Endothelial cell of umbilical vein (primary cell): ENCODE results near the gene GSDMA. TPM values are rescaled to one million over a fixed set of nuclear protein-coding genes. Genes with fewer than 3 reads are reported as not detected.

ENCODE experiments used
- BruUV-seq: library from RNA; stranded (reverse); fragments of 400-500 nt; replicated peaks from 2 replicates; lab custom pipeline; 2021; lab: Mats Ljungman, UMichigan
- CTCF ChIA-PET: fragments of 300-600, 350-600 bp; sonication (Branson Sonifier 250); formaldehyde crosslinking; loops from one replicate; lab custom pipeline; 2021; ENCODE audit warnings: antibody characterized with exemption, inconsistent platforms; lab: Charles Lee
- POLR2A ChIA-PET: fragments of 300-600, 350-600 bp; sonication (Branson Sonifier 250); formaldehyde crosslinking; loops from one replicate; lab custom pipeline; 2021; ENCODE audit warnings: antibody characterized with exemption, inconsistent platforms; lab: Charles Lee
- DNase-seq: peaks from one replicate; pipeline ENCODE4 v3.0.0-alpha.2; 2011; ENCODE audit warnings: low read depth, low spot score
- FAIRE-seq: peaks from 2 replicates; lab custom pipeline; 2011; peaks lifted over from hg19 to GRCh38; lab: Jason Lieb, UNC
- H2AFZ ChIP-seq: 2 replicates; pipeline ENCODE4 v1.6.0; 2012; ENCODE audit warnings: low read depth, low read length, control low read depth, inconsistent platforms
- H3K27ac ChIP-seq: 2 replicates; pipeline ENCODE4 v1.5.1; 2011; ENCODE audit warnings: low read depth, mild to moderate bottlenecking, control low read depth, low read length, moderate library complexity; ENCODE audit not compliant: insufficient read depth
- H3K27me3 ChIP-seq, 2 experiments: 2 replicates each; pipeline versions ENCODE4 v1.6.0 to v1.6.1; 2011; ENCODE audit warnings: low read length in 2 of 2, mixed read lengths in 1 of 2; ENCODE audit not compliant: control insufficient read depth in 2 of 2, insufficient read depth in 2 of 2
- H3K36me3 ChIP-seq, 2 experiments: 2 replicates in 1 of 2; 3 replicates in 1 of 2; pipeline ENCODE4 v1.5.1; 2011; ENCODE audit warnings: low read length in 2 of 2, mild to moderate bottlenecking in 1 of 2, moderate library complexity in 1 of 2; ENCODE audit not compliant: control insufficient read depth in 2 of 2, insufficient read depth in 2 of 2; ENCODE audit errors: extremely low read depth in 1 of 2
- H3K4me1 ChIP-seq: 3 replicates; pipeline ENCODE4 v1.5.1; 2011; ENCODE audit warnings: mild to moderate bottlenecking, low read length; ENCODE audit not compliant: control insufficient read depth, insufficient read depth; ENCODE audit errors: extremely low read depth
- H3K4me2 ChIP-seq: 2 replicates; pipeline ENCODE4 v1.6.1; 2011; ENCODE audit warnings: low read length, control low read depth, mixed read lengths; ENCODE audit not compliant: insufficient read depth
- H3K4me3 ChIP-seq, 3 experiments: fragments of 200-600 bp in 1 of 3; sonication (generic), shearing (Covaris generic) in 1 of 3; replicated peaks in 1 of 3; 2 replicates each; pipeline ENCODE4 v1.5.1; 2011 to 2016; ENCODE audit warnings: control low read depth in 3 of 3, low read length in 3 of 3, mild to moderate bottlenecking in 2 of 3, inconsistent platforms in 1 of 3, low read depth in 1 of 3, moderate library complexity in 1 of 3; ENCODE audit not compliant: insufficient read depth in 1 of 3
- H3K79me2 ChIP-seq: 2 replicates; pipeline ENCODE4 v1.6.0; 2012; ENCODE audit warnings: low read length, inconsistent platforms; ENCODE audit not compliant: control insufficient read depth, insufficient read depth
- H3K9ac ChIP-seq: replicated peaks from 2 replicates; pipeline ENCODE3; 2011; ENCODE audit warnings: low read length, control low read depth; ENCODE audit not compliant: insufficient read depth; ENCODE audit errors: extremely low read depth
- H3K9me1 ChIP-seq: replicated peaks from 3 replicates; pipeline ENCODE4 v1.6.0; 2011; ENCODE audit warnings: mild to moderate bottlenecking, low read length; ENCODE audit not compliant: control insufficient read depth, insufficient read depth; ENCODE audit errors: extremely low read depth
- H3K9me3 ChIP-seq: replicated peaks from 2 replicates; pipeline ENCODE4 v1.5.1; 2012; ENCODE audit warnings: low read length, inconsistent platforms; ENCODE audit not compliant: control insufficient read depth, insufficient read depth
- H4K20me1 ChIP-seq: replicated peaks from 2 replicates; pipeline ENCODE3; 2011; ENCODE audit warnings: mild to moderate bottlenecking, low read length; ENCODE audit not compliant: control insufficient read depth, insufficient read depth; ENCODE audit errors: extremely low read depth
- EZH2 ChIP-seq: IDR thresholded peaks from 2 replicates; pipeline ENCODE4 v1.6.1; 2012; ENCODE audit warnings: borderline replicate concordance, low read depth, mild to moderate bottlenecking, moderate library complexity, low read length, inconsistent platforms; ENCODE audit not compliant: severe bottlenecking
- FOS ChIP-seq: IDR thresholded peaks from 2 replicates; pipeline ENCODE4 v1.6.1; 2011; ENCODE audit warnings: mild to moderate bottlenecking, low read length, moderate library complexity, borderline replicate concordance; ENCODE audit not compliant: insufficient read depth
- GATA2 ChIP-seq: IDR thresholded peaks from 2 replicates; pipeline ENCODE4 v1.7.0; 2011; ENCODE audit warnings: low read depth, mild to moderate bottlenecking, moderate library complexity, mixed read lengths, low read length; ENCODE audit not compliant: insufficient read length, insufficient read depth
- JUN ChIP-seq: IDR thresholded peaks from 2 replicates; pipeline ENCODE4 v1.6.1; 2011; ENCODE audit warnings: borderline replicate concordance, low read depth; ENCODE audit not compliant: insufficient read length, insufficient read depth
- MYC ChIP-seq: IDR thresholded peaks from one replicate; pipeline ENCODE4 v1.6.1; 2011; ENCODE audit warnings: mild to moderate bottlenecking, low read depth, low read length
- POLR2A ChIP-seq: IDR thresholded peaks from 2 replicates; pipeline ENCODE4 v1.6.1; 2012; ENCODE audit warnings: low read depth, mild to moderate bottlenecking, control low read depth, low read length
- POLR2AphosphoS5 ChIP-seq: IDR thresholded peaks from 2 replicates; pipeline ENCODE4 v1.6.1; 2012; ENCODE audit warnings: low read depth, mild to moderate bottlenecking, control low read depth, low read length, moderate library complexity; ENCODE audit not compliant: insufficient read depth
- dilution Hi-C: fragments of 300-500 bp; cut with MboI; formaldehyde crosslinking; loops from one replicate; pipeline ENCODE4 v1.15.0; 2019; ENCODE audit warnings: low sequenced_read_pairs; ENCODE audit not compliant: extremely low pct_ligation_motif_present
- intact Hi-C: fragments of 100-400 bp; cut with micrococcal nuclease; formaldehyde crosslinking; loops from one replicate; pipeline ENCODE4 v1.10.0; 2022
- polyA plus RNA-seq, 4 experiments: library from polyadenylated mRNA; depleted of rRNA in 3 of 4; stranded (reverse) in 3 of 4; unstranded in 1 of 4; fragments of >200 nt; gene quantifications; 2 replicates each; pipeline versions ENCODE4 v1.2.1 to v1.2.3, GENCODE V29; 2011 to 2012; ENCODE audit warnings: missing spikeins in 1 of 4
- total RNA-seq: library from RNA; stranded (reverse); gene quantifications from 2 replicates; pipeline ENCODE4 v1.2.3, GENCODE V29; 2021
- TF ChIP-seq, protein P1 (sequence below), 2 donors: IDR thresholded peaks; 1 replicate in 1 of 2; 2 replicates in 1 of 2; pipeline ENCODE4 v1.5.1; 2011; ENCODE audit warnings: low read length in 2 of 2, mild to moderate bottlenecking in 2 of 2, moderate library complexity in 2 of 2, control low read depth in 1 of 2, inconsistent platforms in 1 of 2, low read depth in 1 of 2; ENCODE audit not compliant: insufficient read depth in 1 of 2; ENCODE audit errors: extremely low read depth in 1 of 2
- TF ChIP-seq, protein P2 (sequence below): IDR thresholded peaks from 2 replicates; pipeline ENCODE4 v1.6.1; 2011; ENCODE audit not compliant: insufficient read depth, insufficient read length

GSDMA gene
- total and polyA plus RNA-seq, 2 donors (not counting 3 experiments of a cell fraction or from before 2014, with no cell fraction given) = not detected

DNA sequence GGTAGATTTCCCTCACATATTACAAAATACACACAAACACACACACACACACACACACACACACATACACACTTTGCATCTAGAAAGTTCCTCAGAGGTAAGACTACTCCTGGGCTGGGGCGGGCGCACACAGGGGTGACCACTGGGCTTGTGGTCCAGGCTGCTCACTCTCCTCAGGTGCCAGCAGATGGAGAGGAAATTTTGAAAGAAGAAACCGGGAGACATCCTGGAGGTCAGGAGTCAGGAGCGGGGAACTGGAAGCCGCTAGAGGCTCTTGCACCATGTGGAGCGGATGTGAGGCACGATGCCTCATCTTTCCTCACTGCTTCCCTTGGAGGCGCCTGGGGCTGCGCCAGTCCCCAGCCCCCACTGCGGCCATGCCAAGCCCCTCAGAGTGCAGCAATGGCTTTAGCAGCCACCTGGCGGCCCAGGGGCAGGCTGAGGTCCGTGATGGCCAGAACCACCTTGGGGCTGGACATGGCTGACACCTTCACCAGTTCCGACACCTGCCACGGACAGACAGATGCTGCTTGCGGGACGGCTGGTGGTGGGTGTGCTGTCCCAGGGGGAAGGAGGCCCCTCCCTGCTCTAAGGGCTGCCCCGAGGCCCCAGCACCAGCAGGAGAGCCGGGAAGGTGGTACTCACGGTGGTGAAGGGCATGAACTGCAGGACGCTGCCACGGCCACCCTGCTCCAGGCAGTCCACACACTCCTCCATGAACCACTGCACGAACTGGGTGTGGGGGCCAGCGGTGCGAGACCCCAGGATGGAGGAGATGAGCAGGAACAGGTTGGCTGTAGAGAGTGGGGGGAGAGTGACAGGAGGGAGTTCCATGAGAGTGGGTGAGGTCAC lies 56.6 kb downstream of the GSDMA start:
- Histone ChIP-seq H3K4me1 (peaks cover 89% of the 10 kb centered on the region), H3K27me3 (no peaks in the 10 kb centered on the region), H3K9ac (peak overlapping the region; percentile 82), H2AFZ (no peak overlapping the region), H3K4me3 (no peak overlapping the region), H3K9me1 (no peaks in the 10 kb centered on the region), H3K36me3 (peaks cover 3 to 12% of the 10 kb centered on the region in 2 experiments), H3K9me3 (no peaks in the 10 kb centered on the region), H3K79me2 (peaks cover 18% of the 10 kb centered on the region), H3K27ac (peak overlapping the region; percentile 99), H4K20me1 (no peaks in the 10 kb centered on the region), H3K4me2 (peak overlapping the region; percentile 3)
- ChIA-PET CTCF (interaction anchor here (0.7 to 10.7 kb wide), 3 partner anchors 7 to 92 kb away, joined by 3 to 246 read pairs (median 9); no protein-coding TSS in a partner anchor), POLR2A (interaction anchor here (0.6 kb wide), 1 partner anchor 558 kb away, joined by 3 read pairs; no protein-coding TSS in a partner anchor)
- BruUV-seq = TSS peak; percentile 20
- TF ChIP-seq MYC (peak; percentile 47), POLR2AphosphoS5 (peak; percentile 94), POLR2A (peak; percentile 60), EZH2 (no peak), FOS (peak; percentile 23), GATA2 (no peak), JUN (peak; percentile 78)
- TF ChIP-seq, protein P1, sequence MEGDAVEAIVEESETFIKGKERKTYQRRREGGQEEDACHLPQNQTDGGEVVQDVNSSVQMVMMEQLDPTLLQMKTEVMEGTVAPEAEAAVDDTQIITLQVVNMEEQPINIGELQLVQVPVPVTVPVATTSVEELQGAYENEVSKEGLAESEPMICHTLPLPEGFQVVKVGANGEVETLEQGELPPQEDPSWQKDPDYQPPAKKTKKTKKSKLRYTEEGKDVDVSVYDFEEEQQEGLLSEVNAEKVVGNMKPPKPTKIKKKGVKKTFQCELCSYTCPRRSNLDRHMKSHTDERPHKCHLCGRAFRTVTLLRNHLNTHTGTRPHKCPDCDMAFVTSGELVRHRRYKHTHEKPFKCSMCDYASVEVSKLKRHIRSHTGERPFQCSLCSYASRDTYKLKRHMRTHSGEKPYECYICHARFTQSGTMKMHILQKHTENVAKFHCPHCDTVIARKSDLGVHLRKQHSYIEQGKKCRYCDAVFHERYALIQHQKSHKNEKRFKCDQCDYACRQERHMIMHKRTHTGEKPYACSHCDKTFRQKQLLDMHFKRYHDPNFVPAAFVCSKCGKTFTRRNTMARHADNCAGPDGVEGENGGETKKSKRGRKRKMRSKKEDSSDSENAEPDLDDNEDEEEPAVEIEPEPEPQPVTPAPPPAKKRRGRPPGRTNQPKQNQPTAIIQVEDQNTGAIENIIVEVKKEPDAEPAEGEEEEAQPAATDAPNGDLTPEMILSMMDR (IDR thresholded peaks at IDR 0.05; ENCODE audit: extremely low read depth in 1 of 2, insufficient read depth in 1 of 2, low read depth in 1 of 2, low read length in 2 of 2) = peak; percentile 11 to 17
- TF ChIP-seq, protein P2, sequence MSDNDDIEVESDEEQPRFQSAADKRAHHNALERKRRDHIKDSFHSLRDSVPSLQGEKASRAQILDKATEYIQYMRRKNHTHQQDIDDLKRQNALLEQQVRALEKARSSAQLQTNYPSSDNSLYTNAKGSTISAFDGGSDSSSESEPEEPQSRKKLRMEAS = peak; percentile 70
- DNase-seq (peak; percentile 82), FAIRE-seq (peak; percentile 94)
- dilution Hi-C loops = no loop called here
- intact Hi-C loops = loop anchor here (1.0 to 10.0 kb wide), 3 partner anchors 82 to 265 kb away; partner anchors contain the start of gene CDC6
